Hindlimb muscle (tissue), 1 donor: Measurements from ENCODE around the gene PLCB4. TPM values are rescaled to one million over a fixed set of nuclear protein-coding genes. Genes with fewer than 3 reads are reported as not detected.
A peak's percentile ranks its signal among the peaks of the same experiment; 100 is the strongest.

ENCODE experiments used
- DNase-seq: peaks from one replicate; pipeline ENCODE4 v3.0.0-alpha.2; 2013
- polyA plus RNA-seq: library from polyadenylated mRNA; unstranded; fragments of 120-200 nt; gene quantifications from one replicate; pipeline ENCODE4 v1.2.1, GENCODE V29; 2013; ENCODE audit not compliant: insufficient read length

PLCB4 gene
- polyA plus RNA-seq, 1 donor = 3.2 TPM

DNA sequence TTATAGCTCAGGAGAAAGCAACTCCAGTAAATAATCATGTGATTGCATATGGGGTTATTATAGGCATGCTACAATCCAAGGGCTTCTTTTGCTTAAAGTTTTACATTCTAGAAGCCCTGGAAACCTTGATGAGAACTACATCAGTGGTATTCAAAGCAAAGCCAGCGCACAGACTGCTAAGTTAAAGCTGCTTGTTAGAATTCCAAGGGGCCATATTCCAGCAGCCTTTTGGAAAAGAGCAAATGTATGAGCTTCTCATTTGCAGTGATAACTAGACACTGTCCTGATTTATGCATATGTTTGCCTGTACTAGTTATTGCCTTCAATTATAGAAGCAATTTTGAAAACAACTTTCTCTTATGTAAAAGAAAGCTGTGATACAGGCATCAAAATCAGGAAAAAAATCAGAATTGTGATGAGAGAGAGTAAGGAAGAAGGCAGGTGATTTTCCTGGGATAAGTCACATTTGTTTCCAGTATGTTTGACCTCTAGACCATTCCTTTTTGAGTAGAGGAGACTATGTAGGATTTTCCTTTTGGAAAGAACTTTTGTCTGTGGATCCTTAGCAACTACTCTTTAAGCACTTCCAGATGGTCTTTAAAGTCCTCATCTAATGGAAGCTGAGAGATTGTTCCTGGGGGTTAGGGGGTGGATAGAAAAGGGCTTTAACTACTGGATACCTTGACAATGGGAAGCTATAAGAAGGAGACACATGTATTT, 159.2 kb downstream of the PLCB4 start:
- peak; percentile 33 for DNase-seq

DNA sequence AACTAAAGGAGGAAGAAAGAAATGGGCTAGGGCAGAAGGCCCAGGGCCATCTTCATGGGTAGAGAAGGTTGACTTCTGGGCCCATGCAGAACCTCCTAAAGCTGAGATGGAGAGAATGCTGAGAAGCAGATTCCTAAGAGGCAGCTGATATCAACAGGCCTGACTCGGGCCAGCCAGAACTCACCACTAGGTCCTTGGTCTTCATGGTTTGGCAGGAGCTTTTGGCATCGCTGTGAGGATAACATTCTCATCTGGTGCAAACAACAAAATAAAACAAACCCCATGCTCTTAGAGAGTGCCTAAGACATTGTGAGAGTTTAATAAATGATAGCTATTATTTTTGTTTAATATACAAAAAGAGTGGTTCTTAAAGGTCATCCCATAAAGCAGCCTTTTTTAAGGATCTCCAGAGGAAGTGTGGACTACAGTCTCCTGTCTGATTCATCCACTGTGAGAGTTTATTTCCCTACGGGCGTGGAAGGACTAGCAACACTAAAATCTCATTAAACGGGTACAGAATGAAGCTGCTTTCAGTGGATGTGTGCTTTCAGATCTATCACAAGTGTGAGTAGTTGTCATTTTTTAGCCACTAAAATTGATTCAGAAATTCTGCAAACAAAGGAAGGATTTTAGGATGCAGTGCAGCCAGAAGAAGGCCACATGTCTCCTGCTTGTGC, 160.0 kb downstream of the PLCB4 start:
- no peak for DNase-seq

GRCh38 chr20:9230406-9230805, 161.5 kb downstream of the PLCB4 start:
- DNase-seq = no peak

DNA sequence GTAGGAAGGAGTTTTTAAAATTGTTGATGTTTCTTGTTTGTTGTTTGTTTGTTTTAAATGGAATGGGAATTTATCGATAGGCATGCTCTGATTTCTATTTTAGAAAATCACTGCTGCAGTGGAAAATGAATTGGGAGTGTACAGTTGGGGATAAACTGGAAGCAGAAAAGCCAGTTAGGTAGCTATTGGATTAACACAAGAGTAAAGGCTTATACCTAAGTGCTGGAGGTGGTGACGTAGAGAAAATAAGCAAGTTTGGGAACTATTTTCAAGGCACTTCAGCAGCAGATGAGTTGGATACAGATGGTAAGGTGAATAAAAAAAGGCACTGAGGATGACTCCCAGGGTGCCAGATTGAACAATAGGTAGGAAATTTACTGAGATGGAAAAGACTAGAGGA, 164.9 kb downstream of the PLCB4 start:
- no peak for DNase-seq

DNA sequence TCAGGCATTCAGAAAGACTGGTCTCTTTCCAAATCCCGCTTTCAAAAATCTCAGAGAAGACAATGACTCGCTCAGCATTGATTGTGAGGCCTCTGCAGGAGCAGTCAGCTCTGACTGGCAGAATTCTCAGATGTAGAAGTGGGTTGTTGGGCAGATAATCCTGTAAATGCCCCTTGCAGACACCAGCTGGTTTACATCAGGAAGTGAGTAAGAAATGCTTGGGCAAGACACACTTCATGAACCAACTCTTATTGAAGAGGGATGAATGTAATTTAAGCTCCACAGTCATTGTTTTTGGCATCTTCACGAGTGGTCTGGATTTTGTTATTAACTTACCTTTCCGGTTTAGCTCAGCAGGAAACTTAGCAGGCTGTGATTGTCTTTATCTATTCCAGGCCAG, 166.6 kb downstream of the PLCB4 start:
- no peak for DNase-seq

- DNase-seq = no peak
These were observed 167.6 kb downstream of the PLCB4 start for GRCh38 chr20:9236458-9236857.

- DNase-seq = no peak
These were observed 172.4 kb downstream of the PLCB4 start for GRCh38 chr20:9241232-9241692.

DNA sequence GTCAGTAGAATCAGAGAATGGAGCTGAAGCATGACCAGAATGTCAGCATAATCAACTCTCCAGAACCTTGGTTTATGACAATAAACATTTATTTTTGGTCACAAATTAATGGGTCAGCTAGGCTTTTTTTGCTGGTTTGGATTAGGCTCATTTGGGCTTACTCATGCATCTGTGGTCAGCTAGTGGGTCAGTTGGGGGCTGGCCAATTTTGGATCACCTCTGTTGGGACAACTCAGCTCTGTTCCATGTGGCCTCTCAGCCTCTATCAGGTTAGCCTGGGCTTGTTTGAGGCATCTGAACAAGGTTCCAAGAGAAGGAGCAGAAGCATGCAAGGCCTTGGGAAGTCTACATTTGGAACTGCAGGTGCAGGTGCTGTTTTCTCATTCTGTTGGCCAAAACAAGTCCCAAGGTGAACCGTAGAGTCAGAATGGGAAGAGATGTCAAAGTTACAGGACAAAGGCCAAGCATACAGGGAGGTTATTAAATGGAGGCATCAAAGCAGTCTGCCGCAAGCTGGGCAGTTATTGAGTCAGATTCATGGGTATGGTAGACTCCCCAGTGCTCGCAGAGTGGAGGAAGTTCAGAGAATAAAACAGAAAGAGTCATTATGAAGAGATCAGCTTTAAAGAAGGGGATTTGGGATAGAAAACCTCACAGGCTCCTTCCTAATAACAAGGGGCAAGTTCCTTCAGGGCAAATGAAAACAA, 173.0 kb downstream of the PLCB4 start:
- no peak for DNase-seq

GRCh38 chr20:9243986-9244385, 175.1 kb downstream of the PLCB4 start:
- no peak for DNase-seq

DNA sequence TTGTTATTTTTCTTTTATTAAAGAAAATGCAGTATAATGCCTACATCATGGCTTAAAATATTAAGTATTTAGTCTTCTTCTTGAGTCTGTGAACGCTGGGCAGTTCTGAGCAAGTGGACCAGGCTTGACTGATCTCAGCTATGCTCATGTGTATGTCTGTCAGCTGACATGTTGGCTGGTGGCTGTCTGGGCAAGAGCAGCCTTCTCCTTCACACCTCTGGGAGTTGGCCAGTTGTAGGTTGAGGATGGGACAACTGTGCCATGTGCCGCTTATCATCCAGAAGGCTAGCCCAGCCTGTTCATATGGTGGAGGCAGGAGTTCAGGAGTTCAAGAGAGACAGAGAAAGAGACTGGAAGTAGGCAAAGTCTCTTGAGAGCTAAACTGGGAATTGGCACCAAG, 175.9 kb downstream of the PLCB4 start:
- DNase-seq = no peak

GRCh38 chr20:9246731-9247130, 177.8 kb downstream of the PLCB4 start:
- DNase-seq = no peak

DNA sequence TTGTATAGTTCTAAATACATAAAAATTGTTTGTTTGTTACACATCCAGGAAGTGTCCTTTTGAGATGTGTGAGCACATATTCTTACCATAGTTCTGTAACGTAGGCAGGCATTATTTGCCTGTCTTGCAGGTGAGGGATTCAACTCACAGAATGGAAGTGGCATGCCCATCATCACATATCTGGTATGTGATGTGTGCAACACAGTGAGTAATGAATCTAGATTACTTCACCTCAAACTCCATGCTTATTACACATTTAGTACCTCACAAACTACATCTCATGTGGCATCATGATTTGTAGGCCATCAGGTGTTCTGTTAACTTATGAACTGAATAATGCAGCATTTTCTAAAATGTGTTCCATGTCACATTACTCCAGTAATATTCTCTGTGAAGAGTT, 181.6 kb downstream of the PLCB4 start:
- DNase-seq = no peak

GRCh38 chr20:9253006-9253539, 184.2 kb downstream of the PLCB4 start:
- DNase-seq = no peak

DNA sequence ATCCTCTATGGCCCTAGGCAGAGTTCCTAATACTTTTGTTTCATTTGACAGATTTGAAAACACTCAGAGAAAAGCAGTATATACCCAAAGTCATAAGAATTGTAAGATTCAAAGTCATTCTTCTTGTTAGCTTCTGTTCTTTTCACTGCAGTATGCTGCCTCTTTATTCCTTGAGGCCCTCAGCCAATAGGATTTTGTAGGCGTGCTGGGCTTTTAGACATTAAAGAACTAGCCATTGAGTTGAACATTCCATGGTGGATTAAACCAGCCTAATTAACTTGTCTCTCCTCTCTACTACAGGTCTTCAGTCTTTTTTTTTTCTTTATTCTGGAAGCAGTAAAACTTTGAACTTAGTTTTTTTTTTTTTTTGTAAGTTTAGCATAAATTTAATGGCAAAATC, 186.3 kb downstream of the PLCB4 start:
- no peak for DNase-seq

GRCh38 chr20:9256393-9256792, 187.5 kb downstream of the PLCB4 start:
- no peak for DNase-seq

GRCh38 chr20:9258901-9259300, 190.0 kb downstream of the PLCB4 start:
- no peak for DNase-seq

DNA sequence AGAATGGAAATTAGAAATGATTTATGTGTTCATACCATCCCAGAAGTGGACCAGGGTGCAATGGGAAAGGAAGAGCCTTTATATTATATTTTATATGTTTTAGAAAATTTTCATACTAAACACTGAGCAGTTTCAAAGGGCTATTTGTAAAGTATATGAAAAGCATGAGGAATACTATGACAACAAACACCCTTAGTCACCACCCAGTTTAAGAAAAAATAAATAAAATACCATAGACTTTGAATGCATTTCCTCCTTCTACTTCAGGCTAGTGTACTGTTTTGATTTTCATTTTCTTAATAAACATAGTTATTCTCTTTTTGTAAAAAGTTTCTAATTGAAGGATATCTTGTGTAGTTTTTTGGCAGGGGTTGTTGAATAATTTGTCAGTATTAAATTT, 191.1 kb downstream of the PLCB4 start:
- no peak for DNase-seq

DNA sequence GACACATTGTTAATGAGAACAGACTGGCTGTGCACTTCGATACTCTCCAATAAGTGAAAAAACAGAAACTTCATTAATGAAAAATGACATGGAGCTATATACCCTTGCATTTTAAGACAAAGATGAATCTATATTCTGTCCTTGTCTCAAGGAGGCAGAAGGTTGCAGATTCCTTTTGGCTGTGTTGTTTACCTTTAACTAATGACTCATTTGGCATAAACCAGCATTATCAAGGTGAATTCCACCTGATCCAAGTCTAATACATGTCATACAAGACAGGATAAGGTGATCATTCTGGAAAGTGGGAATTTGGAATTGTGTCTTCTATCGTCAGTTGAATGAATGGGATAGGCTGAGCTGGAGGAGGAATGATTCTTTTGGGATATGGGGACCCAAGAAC, 192.9 kb downstream of the PLCB4 start:
- DNase-seq = no peak

- DNase-seq = no peak
These were observed 193.8 kb downstream of the PLCB4 start for GRCh38 chr20:9262653-9263194.

- DNase-seq = no peak
These were observed 200.5 kb downstream of the PLCB4 start for GRCh38 chr20:9269280-9269971.

DNA sequence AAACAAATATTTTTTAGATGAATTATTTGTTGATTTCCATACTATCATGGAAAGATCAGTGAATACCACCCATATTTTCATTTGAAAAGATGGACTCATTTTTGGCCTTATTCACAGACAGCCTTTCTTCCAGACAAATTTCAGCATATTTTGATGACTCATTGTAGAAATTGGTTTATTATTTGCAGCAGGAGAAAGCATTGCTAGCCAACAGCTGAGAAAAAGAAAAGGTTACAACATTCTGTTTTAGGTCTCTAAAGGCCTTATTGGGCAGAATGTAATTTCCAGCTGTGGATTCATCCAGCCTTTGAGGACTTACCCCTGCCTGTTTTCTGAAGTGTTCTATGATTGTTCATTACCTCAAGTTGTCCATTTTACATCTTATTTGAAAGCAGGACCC, 201.9 kb downstream of the PLCB4 start:
- no peak for DNase-seq

DNA sequence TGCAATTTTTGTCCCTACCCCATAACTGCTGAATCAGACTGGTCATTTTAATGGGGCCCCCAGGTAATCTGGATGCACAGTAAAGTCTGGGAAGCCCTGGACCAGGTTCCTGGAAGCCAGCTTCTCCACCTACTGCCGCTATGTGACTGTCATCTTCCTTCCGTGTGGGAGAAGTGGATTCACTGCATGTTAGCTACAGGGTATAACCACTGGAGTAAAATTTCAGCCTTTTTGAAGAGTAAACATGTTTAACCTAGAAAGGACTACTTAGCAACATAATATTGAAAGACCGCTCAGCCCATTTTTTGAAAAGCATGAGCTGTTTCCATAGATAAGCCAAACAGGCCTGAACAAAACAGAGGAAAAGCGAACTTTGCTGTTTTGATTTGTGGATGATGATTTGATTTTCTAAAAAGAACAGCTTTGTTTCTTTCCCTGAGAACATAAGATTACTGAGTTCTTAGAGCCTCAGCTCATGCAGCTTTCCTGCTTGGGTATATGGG, 208.1 kb downstream of the PLCB4 start:
- no peak for DNase-seq
